T47D (cell line): ENCODE results near the gene COG7.
"Not testable (repeated sequence)": the region's sequence is repeated elsewhere in the genome, so short reads cannot be mapped to it uniquely, and the experiment has no call there.

Experiments used
- DNase-seq, 2 experiments: peaks; one replicate each; pipeline versions ENCODE4 v3.0.0 to v3.0.0-alpha.2; 2011 to 2012; ENCODE audit warnings: low read depth in 1 of 2, low spot score in 1 of 2
- JUND ChIP-seq: IDR thresholded peaks from 2 replicates; pipeline ENCODE4 v1.6.1; 2012; ENCODE audit warnings: low read depth
- in situ Hi-C: cut with HindIII; loops from 2 replicates; pipeline ENCODE4 v1.10.0; 2016; ENCODE audit warnings: low sequenced_read_pairs, low pct_unique_long_range_greater_than_20kb

Gene COG7

DNA sequence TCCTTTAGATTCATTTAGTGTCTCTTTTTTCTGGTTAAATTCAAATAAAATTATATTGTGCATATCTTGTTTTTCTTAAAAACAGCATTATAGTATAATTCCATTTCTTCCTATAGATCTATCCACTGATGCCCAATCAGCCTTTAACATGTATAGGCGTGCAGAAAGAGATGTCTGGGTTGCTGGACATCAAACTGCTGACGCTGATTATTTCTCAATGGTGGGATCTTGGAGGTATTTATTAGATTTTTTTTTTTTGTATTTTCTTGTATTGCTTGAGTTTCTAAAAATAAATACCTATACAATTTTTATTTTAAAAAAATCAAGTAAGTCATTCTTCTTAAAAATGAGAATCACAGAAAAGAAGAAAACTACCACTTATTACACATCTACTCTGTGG is 50.9 kb downstream of the COG7 start:
- in situ Hi-C loops: no loop called here
- no peak for TF ChIP-seq JUND
- no peak for DNase-seq

DNA sequence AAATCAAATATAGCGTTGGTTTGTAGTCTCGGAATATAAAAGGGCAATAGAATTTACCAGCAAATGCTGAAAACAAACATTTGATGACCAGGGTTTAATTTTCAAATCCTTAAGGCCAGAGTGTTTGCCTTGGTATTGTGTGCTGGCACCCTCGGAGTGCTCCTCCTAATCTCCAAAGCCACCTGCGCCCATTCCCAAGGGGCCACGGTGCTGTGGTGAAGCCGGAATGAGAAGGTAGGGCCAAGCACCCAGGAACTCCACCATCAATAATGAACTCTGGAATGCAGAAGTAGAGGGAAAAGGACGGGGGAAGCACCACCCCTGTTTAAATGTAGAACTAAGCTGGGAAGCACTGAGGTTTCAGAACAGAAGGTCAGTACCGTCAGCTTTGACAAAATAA is 51.9 kb downstream of the COG7 start:
- no peak for TF ChIP-seq JUND
- no peak for DNase-seq
- in situ Hi-C loops: no loop called here

DNA sequence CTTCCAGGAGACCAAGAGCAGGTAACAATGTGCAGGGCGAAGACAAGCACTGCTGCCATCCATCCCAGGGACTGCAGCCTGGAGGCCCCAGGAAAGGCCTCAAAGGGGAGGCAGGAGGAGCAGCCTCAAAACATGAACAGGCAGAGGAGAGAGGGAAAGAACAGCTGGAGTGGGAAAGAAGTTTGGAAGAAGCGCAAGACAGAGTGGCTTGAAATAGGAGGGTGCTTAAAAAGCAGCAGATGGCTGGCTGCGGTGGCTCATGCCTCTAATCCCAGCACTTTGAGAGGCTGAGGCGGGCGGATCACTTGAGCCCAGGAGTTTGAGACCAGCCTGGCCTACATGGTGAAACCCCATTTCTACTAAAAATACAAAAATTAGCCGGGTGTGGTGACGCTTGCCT is 52.5 kb downstream of the COG7 start:
- DNase-seq, in situ Hi-C loops: not testable (repeated sequence)

DNA sequence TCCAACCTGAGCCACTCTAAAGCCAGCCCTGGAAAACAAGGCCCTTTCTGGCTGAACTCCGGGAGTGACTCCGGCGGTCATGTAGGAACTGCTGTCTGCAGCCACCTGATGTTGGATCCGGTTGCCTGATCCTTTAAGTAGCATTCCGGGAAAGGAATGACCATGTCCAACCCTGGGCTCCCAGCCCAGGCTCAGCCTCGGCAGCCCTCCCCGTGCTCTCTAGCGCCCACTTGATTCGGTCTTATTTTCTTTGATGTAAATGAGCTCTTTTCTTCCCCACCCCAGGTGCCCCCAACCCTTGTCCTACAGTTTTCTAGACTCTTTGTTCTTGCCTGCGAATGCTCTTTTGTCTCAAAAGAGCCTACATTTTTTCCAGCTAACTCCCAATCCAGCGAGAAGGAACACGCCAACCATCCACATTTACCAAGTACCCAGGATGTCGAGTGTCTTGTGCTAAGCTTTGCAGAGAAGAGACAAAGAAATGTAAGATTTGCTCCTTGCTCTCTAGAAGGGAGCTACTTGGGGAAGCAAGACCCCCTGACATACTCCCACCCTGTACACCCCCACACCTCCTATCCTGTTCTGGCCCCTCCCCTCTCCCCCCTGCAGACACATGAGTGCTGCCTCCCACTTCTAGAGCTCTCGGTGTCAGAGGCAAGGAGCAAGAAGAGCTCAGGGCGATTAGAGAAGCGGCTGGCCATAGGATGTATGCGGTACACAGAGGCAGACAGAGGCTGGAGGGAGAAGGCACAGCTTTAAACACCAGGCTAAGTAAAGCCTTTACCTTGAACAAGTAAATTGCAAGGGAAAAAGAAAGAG is 53.8 kb downstream of the COG7 start:
- no peak for TF ChIP-seq JUND
- in situ Hi-C loops: no loop called here
- no peak for DNase-seq

DNA sequence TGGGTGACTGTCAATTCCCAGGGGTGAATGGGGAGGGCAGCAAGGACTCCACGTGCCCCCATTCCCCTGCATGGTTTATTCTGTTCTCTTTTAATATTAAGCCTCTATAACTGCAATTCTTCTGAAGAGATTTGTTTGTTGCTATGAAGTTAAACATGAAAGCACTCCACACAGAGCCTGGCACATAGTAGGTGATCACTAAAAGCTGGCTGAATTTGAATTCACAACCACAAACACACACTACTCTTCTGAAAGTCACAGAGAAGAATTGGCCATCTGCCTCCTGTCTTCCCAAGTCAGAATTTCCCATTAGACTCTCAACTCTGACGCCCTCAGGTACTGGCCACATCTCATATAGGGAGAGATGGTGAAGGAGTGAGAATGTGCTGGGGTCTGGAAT is 55.5 kb downstream of the COG7 start:
- no peak for DNase-seq
- in situ Hi-C loops: no loop called here
- no peak for TF ChIP-seq JUND

DNA sequence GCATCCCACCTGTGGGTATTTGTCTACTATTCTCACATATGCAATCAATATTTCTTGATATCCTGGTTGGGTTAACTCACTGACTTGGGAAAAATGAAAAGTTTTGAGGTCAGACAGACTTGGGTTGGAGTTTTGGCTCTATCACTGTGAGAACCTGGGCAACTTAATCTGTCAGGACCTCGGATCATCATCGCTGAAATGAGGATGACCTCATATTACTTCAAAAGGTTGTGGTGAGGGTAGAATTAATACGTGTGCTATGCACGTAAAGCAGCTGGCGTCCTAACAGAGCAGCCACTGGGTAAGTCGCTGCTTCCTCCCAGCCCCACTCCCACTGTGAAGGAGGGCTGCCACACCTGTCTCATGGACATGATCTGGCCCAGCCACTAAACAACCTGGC is 57.3 kb downstream of the COG7 start:
- DNase-seq: no peak
- TF ChIP-seq JUND: no peak
- in situ Hi-C loops: no loop called here

DNA sequence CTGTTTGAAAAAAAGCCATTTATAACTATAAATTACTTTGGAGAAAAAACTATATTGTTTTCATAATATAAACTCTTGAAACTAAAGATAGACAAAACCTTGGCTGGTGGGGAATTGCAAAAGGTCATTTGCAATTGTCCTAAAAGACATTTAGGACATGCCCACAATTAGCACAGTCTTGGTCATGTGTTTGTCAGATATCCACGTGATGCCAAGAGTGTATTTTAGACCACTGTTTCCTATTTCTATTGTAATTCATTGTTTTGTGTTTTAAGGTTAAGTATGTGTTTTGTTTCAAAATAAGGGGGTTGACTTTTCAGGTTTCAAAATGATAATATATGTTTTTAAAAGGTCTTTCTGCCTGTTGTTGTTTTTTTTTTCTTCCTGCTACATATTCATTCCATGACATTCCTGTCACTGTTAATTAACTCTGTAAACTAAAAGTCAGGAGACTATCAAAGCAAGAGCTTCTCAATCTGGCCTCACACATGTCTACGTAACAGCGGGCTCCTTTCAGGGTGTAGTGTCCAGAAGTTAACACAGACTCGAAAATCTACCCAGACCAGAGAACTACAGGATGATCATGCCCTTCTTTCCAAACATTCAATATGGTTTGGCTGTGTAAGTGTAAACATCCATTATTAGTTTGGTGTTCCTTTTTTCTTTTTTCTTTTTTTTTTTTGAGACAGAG is 58.7 kb downstream of the COG7 start:
- no peak for TF ChIP-seq JUND
- in situ Hi-C loops: no loop called here
- DNase-seq: no peak

DNA sequence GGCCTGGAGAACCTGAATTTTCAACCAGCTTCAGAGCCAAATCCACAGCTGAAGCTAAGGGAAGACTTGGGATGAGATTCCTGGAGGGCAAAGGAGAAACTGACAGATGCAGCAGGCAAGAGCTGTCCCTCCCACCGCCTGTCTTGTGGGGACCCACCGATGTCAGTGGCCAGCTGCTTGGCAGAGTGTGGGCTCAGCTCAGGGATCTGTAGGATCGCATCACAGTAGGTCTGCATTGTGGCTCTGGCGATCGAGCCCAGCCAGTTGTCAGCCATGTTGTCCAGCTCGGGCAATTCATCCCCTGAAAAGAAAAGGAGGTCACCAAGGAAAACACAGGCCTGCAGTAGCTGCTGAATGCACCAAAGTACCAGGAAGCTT is 60.8 kb downstream of the COG7 start:
- in situ Hi-C loops: no loop called here
- TF ChIP-seq JUND: no peak
- no peak for DNase-seq

DNA sequence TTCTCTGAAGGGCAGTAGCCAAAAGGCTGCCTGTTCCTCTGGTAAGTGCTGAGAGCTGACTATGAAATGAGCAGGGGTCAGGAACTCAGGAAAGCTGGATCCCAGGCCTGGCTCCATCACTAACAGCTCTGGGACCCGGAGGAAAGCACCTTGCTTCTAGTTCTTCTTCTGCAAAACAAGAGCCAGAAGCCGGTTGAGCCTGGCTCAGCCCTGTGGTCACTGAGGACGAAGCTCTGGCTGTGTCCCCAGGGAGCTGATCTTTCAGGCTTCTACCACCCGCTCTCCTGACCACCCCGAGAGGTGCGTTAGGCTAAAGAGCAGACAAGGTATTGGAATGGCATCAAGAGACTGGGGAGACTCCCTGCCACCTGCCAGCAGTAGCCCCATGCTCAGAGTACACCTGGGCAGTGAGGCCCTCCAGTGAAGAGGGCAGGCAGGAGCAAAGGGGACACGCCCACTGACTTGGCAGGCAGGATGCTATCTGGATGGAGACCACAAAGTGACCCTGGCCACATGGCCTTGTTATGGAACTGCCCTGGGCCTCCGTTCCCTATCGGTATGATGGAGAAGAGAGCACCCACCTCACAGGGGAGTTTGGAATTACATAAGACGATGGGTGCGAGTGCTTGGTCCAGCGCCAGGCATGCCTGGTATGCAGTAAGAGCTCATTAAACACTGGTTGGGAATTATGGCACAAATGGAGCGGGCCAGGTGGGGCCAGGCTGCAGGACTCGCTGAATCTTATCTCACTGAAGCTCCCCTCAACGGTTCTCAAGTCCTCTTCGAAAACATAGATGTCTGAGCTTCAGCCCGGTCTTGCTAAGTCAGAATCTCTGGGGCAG is 61.4 kb downstream of the COG7 start:
- in situ Hi-C loops: no loop called here
- no peak for TF ChIP-seq JUND
- DNase-seq: no peak

DNA sequence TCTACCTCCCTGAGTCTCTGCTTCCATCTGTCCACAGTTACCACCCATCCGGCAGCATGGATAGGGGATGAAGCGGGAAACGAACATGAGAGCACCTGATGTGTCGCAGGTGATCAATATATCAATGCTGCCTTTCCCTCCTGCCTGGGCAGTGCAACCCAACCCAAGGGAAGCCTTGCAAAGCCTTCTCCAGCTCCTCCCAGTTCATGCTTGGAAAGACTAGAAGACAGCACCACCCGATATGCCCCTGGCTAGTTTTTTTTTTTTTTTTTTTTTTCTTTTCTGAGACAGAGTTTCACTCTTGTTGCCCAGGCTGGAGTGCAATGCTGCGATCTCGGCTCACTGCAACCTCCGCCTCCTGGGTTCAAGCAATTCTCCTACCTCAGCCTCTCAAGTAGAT is 63.1 kb downstream of the COG7 start:
- DNase-seq, in situ Hi-C loops: not testable (repeated sequence)

DNA sequence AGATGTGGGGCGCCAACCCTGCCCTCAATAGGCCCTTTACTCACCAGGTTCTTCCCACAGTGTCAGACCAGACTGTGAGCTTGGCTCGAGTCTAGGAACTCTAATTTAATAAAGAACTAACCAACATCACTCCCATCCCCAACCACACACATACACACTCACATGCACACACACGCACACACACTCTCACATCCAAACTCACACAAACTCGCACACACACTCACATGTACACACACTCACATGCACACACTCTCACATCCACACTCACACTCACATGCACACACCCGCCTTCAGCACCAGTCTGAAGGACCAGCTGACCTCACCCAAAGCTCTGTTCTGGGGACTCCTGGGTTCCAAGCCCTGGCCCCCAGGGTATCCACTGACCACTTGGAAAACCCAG is 63.8 kb downstream of the COG7 start:
- in situ Hi-C loops: no loop called here
- TF ChIP-seq JUND: no peak
- no peak for DNase-seq

DNA sequence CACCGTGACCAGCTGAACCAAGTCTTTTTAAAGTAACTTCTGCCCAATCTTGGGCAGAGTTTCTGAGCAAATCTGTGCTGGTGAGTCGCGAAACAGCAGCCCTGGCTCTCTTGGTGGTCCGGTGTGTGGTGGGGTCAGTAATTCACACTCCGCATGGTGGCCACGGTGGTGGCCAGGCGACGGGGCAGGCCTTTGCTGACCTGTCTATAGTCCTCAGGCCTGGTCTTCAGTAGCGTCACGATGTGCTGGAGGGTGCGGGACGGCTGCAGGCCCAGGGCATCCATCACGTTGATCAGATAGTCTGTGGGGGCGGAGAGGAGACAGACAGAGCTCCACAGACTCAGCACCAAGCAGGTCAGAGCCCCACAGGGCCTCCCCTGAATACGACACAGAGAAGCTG is 64.2 kb downstream of the COG7 start:
- no peak for DNase-seq
- in situ Hi-C loops: no loop called here
- TF ChIP-seq JUND: no peak

DNA sequence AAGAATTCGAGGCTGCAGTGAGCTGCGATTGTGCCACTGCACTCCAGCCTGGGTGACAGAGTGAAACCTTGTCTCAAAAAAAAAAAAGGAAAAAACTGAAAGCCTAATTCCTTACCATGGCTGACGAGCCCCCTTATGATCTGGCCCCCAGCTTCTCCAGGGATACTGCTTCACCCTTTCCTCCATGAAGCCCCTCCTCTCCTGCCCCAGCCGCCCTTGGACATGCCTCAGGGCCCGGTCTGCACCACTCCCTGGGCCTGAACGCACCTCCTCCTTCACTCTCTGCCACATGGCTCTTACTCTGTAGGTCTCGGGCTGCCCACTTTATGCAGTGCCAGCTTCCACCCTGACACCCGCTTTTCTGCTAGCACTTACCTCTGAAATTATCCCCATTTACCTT is 65.3 kb downstream of the COG7 start:
- DNase-seq: no peak
- in situ Hi-C loops: no loop called here
- no peak for TF ChIP-seq JUND
